ENCODE results near the gene TNXB. TPM values are rescaled to one million over a fixed set of nuclear protein-coding genes. Genes with fewer than 3 reads are reported as not detected.
"Not testable (repeated sequence)": the region's sequence is repeated elsewhere in the genome, so short reads cannot be mapped to it uniquely, and the experiment has no call there.

Gene TNXB
- total and polyA plus RNA-seq, 12 donors = 36.2 to 123 (median 61.4) TPM

GRCh38 chr6:32056254-32056653, 52.9 kb downstream of the TNXB start:
- Histone ChIP-seq H3K4me1 (no peaks in the 10 kb centered on the region), H3K36me3 (peaks cover 0 to 94% (median 12%) of the 10 kb centered on the region in 9 donors), H3K9me3 (no peaks in the 10 kb centered on the region), H3K27me3 (no peaks in the 10 kb centered on the region), H3K4me3 (no peak overlapping the region), H3K27ac (no peak overlapping the region)
- DNase-seq = no peak
- WGBS, 2 donors = 84 to 90% methylated on average over 7 of the region's 7 CpGs
- intact Hi-C loops (cut with DNase I) = no loop called here
- TF ChIP-seq, protein P1, sequence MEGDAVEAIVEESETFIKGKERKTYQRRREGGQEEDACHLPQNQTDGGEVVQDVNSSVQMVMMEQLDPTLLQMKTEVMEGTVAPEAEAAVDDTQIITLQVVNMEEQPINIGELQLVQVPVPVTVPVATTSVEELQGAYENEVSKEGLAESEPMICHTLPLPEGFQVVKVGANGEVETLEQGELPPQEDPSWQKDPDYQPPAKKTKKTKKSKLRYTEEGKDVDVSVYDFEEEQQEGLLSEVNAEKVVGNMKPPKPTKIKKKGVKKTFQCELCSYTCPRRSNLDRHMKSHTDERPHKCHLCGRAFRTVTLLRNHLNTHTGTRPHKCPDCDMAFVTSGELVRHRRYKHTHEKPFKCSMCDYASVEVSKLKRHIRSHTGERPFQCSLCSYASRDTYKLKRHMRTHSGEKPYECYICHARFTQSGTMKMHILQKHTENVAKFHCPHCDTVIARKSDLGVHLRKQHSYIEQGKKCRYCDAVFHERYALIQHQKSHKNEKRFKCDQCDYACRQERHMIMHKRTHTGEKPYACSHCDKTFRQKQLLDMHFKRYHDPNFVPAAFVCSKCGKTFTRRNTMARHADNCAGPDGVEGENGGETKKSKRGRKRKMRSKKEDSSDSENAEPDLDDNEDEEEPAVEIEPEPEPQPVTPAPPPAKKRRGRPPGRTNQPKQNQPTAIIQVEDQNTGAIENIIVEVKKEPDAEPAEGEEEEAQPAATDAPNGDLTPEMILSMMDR (IDR thresholded peaks at IDR 0.05) = no peak
- no peak for ATAC-seq

DNA sequence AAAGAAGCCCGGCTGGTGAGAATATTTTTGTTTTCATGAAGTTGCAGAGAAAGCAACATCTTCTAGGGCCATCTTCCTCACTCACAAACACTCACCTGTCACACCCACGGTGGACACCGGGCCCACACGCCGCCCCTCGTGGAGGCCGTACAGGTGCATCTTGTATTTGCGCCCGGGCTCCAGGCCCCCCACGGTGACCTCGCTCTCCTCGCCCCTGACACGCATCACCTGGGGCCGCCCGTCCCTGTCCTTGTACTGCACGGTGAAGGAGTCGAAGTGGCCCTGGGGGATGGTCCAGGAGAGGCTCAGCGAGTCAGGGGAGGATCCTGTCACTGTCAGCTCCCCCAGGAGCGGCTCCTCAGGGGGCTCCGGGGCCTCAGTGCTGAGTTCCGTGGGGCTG, 53.4 kb downstream of the TNXB start:
- intact Hi-C loops (cut with DNase I); H3K4me3 ChIP-seq; ATAC-seq; H3K27me3 ChIP-seq; DNase-seq; H3K27ac ChIP-seq; H3K4me1 ChIP-seq; H3K9me3 ChIP-seq: not testable (repeated sequence)
- WGBS, 2 donors = 89% methylated on average over 20 to 21 of the region's 21 CpGs
- peaks cover 0 to 94% (median 12%) of the 10 kb centered on the region in 9 donors for H3K36me3 ChIP-seq

- peaks cover 0 to 87% (median 4%) of the 10 kb centered on the region in 9 donors for H3K36me3 ChIP-seq
- H3K27me3 ChIP-seq; DNase-seq; H3K27ac ChIP-seq; H3K4me1 ChIP-seq; intact Hi-C loops (cut with DNase I); ATAC-seq; H3K4me3 ChIP-seq; H3K9me3 ChIP-seq: not testable (repeated sequence)
- 92 to 94% methylated on average over 13 of the region's 13 CpGs for WGBS, 2 donors
Observed at GRCh38 chr6:32053314-32053713, 55.8 kb downstream of the TNXB start.

DNA sequence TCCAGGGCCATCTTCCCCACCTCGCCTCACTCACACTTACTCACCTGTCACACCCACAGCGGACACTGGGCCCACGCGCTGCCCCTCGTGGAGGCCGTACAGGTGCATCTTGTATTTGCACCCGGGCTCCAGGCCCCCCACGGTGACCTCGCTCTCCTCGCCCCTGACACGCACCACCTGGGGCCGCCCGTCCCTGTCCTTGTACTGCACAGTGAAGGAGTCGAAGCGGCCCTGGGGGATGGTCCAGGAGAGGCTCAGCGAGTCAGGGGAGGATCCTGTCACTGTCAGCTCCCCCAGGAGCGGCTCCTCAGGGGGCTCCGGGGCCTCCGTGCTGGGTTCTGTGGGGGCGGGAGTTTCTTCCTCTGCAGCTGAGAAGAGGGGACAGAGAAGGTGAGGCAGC, 56.5 kb downstream of the TNXB start:
- DNase-seq; intact Hi-C loops (cut with DNase I); ATAC-seq; H3K9me3 ChIP-seq; H3K27me3 ChIP-seq; H3K4me3 ChIP-seq; H3K27ac ChIP-seq: not testable (repeated sequence)
- peaks cover 0 to 87% (median 0%) of the 10 kb centered on the region in 9 donors for H3K36me3 ChIP-seq
- 82 to 85% methylated on average over 20 of the region's 20 CpGs for WGBS, 2 donors
- peaks cover 2 to 14% (median 10%) of the 10 kb centered on the region in 9 donors for H3K4me1 ChIP-seq

- H3K4me3 ChIP-seq = no peak overlapping the region
- H3K27ac ChIP-seq = no peak overlapping the region
- TF ChIP-seq, protein P1 (IDR thresholded peaks at IDR 0.05) = no peak
- peaks cover 7 to 32% (median 26%) of the 10 kb centered on the region in 9 donors for H3K4me1 ChIP-seq
- ATAC-seq (no peak), DNase-seq (no peak)
- no peaks in the 10 kb centered on the region for H3K9me3 ChIP-seq
- intact Hi-C loops (cut with DNase I) = no loop called here
- H3K36me3 ChIP-seq = peaks cover 0 to 87% (median 0%) of the 10 kb centered on the region in 9 donors
- WGBS, 2 donors = 74 to 75% methylated on average over 5 of the region's 5 CpGs
- no peaks in the 10 kb centered on the region for H3K27me3 ChIP-seq
Observed at GRCh38 chr6:32050562-32050961, 58.6 kb downstream of the TNXB start.

- H3K4me3 ChIP-seq; intact Hi-C loops (cut with DNase I); ATAC-seq; H3K27me3 ChIP-seq; DNase-seq; H3K27ac ChIP-seq; H3K9me3 ChIP-seq: not testable (repeated sequence)
- peaks cover 7 to 32% (median 26%) of the 10 kb centered on the region in 9 donors for H3K4me1 ChIP-seq
- H3K36me3 ChIP-seq = peaks cover 0 to 79% (median 0%) of the 10 kb centered on the region in 9 donors
- WGBS, 2 donors = 90 to 92% methylated on average over 6 to 7 of the region's 11 CpGs
Observed at GRCh38 chr6:32049736-32050135, 59.4 kb downstream of the TNXB start.

DNA sequence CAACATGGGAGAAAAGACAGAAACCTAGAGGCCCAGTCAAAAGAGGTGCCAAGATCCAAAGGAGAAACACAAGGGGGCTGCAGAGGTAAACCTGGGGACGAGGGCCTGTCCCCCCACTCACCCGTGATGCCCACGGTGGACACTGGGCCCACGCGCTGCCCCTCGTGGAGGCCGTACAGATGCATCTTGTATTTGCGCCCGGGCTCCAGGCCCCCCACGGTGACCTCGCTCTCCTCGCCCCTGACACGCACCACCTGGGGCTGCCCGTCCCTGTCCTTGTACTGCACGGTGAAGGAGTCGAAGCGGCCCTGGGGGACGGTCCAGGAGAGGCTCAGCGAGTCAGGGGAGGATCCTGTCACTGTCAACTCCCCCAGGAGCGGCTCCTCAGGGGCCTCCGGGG, 60.0 kb downstream of the TNXB start:
- H3K9me3 ChIP-seq; DNase-seq; intact Hi-C loops (cut with DNase I); ATAC-seq; H3K27me3 ChIP-seq; H3K4me3 ChIP-seq: not testable (repeated sequence)
- Histone ChIP-seq H3K27ac (peak overlapping the region in 1 of 10 donors; percentile 87), H3K4me1 (peaks cover 7 to 32% (median 26%) of the 10 kb centered on the region in 9 donors), H3K36me3 (peaks cover 0 to 73% (median 0%) of the 10 kb centered on the region in 9 donors)
- WGBS, 2 donors = 89% methylated on average over 21 of the region's 21 CpGs
